Tibial nerve (tissue), 3 donors: ENCODE measurements around the gene WNT3A.

ENCODE experiments used
- POLR2A ChIP-seq, 2 donors: fragments of 450-650 bp; IDR thresholded peaks; one replicate each; pipeline ENCODE4 v1.6.1; 2017; ENCODE audit warnings: antibody characterized with exemption in 2 of 2, mild to moderate bottlenecking in 2 of 2, moderate library complexity in 2 of 2
- TF ChIP-seq, protein P1 (sequence below), 5 experiments: fragments of 200-600 bp in 3 of 5; fragments of 450-650 bp in 2 of 5; sonication (generic) in 3 of 5; IDR thresholded peaks; one replicate each; pipeline ENCODE4 v1.5.1; 2016 to 2019; ENCODE audit warnings: antibody characterized with exemption in 5 of 5, mild to moderate bottlenecking in 3 of 5, moderate library complexity in 2 of 5

DNA sequence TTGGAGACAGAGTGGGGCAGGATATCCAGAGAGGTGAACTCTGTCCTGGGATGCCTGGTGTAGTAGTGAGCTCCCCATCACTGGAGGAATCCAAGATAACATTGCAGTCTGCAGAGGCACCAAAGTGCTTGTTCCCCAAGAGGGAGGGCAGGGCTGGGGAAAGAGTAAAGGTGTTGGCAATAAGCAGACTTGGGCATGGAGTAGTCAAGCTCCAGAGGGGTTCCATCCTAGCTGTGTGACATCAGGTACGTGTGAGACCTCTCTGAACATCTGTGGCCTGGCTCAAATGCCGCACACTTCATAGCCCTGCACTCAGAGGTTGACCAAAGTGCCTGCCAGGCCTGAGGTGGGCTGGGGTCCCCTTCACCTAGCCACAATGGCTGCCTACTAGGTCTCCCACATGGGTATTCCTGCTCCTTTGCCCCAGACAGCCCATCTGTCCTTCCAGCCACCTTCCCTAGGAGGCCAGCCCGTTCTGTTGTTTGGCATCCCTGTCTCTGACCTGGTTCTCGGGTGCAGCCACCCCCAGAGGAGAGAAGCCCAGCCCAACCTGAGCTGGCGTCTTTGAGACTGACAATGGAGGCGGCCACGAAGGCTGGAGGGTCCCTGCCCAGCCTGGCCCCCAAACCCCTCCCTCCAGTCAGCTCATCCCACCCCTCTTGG lies 72.9 kb downstream of the WNT3A start:
- TF ChIP-seq, protein P1, sequence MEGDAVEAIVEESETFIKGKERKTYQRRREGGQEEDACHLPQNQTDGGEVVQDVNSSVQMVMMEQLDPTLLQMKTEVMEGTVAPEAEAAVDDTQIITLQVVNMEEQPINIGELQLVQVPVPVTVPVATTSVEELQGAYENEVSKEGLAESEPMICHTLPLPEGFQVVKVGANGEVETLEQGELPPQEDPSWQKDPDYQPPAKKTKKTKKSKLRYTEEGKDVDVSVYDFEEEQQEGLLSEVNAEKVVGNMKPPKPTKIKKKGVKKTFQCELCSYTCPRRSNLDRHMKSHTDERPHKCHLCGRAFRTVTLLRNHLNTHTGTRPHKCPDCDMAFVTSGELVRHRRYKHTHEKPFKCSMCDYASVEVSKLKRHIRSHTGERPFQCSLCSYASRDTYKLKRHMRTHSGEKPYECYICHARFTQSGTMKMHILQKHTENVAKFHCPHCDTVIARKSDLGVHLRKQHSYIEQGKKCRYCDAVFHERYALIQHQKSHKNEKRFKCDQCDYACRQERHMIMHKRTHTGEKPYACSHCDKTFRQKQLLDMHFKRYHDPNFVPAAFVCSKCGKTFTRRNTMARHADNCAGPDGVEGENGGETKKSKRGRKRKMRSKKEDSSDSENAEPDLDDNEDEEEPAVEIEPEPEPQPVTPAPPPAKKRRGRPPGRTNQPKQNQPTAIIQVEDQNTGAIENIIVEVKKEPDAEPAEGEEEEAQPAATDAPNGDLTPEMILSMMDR (IDR thresholded peaks at IDR 0.05) = no peak
- no peak for TF ChIP-seq POLR2A (IDR thresholded peaks at IDR 0.05)
